Liver (tissue), 9 donors: Measurements from ENCODE around the gene PRKN. TPM values are rescaled to one million over a fixed set of nuclear protein-coding genes. Genes with fewer than 3 reads are reported as not detected.

Experiments used
- DNase-seq: peaks from one replicate; pipeline ENCODE4 v3.0.0-alpha.2; 2017; ENCODE audit warnings: low spot score
- H3K27ac ChIP-seq, 2 donors: one replicate each; pipeline ENCODE4 v1.7.0; 2013; ENCODE audit warnings: inconsistent platforms in 2 of 2, low read length in 2 of 2, control low read depth in 1 of 2, low read depth in 1 of 2, mild to moderate bottlenecking in 1 of 2
- H3K27me3 ChIP-seq, 4 donors: one replicate each; pipeline versions ENCODE4 v1.6.1 to v1.7.0; 2013; ENCODE audit warnings: low read length in 3 of 4, inconsistent platforms in 1 of 4, mild to moderate bottlenecking in 1 of 4, moderate library complexity in 1 of 4; ENCODE audit not compliant: control insufficient read depth in 4 of 4, insufficient read depth in 4 of 4
- H3K36me3 ChIP-seq, 4 donors: one replicate each; pipeline versions ENCODE4 v1.6.1 to v1.7.0; 2013; ENCODE audit warnings: low read length in 3 of 4, mild to moderate bottlenecking in 3 of 4, low read depth in 1 of 4, moderate library complexity in 1 of 4; ENCODE audit not compliant: control insufficient read depth in 4 of 4, insufficient read depth in 3 of 4
- H3K4me1 ChIP-seq, 4 donors: one replicate each; pipeline versions ENCODE4 v1.6.1 to v1.7.0; 2013; ENCODE audit warnings: low read length in 3 of 4, mild to moderate bottlenecking in 3 of 4, moderate library complexity in 1 of 4; ENCODE audit not compliant: control insufficient read depth in 4 of 4, insufficient read depth in 4 of 4
- H3K4me3 ChIP-seq, 3 donors: one replicate each; pipeline versions ENCODE4 v1.6.1 to v1.7.0; 2013; ENCODE audit warnings: low read length in 3 of 3, control low read depth in 1 of 3, low read depth in 1 of 3, mild to moderate bottlenecking in 1 of 3
- H3K9ac ChIP-seq, 2 donors: one replicate each; pipeline ENCODE4 v1.7.0; 2013; ENCODE audit warnings: low read length in 2 of 2, mild to moderate bottlenecking in 2 of 2, moderate library complexity in 2 of 2, control low read depth in 1 of 2, low read depth in 1 of 2
- H3K9me3 ChIP-seq, 4 donors: one replicate each; pipeline versions ENCODE4 v1.6.1 to v1.7.0; 2013; ENCODE audit warnings: low read length in 3 of 4; ENCODE audit not compliant: control insufficient read depth in 4 of 4
- CTCF ChIP-seq: fragments of 150-350 bp; IDR thresholded peaks from 2 replicates; pipeline ENCODE4 v1.5.1; 2017; ENCODE audit warnings: improper control_type of control experiment, low read depth, low read length; ENCODE audit not compliant: missing input control
- EGR1 ChIP-seq, 2 donors: IDR thresholded peaks; 2 replicates each; pipeline ENCODE4 v1.6.1; 2016 to 2018; ENCODE audit warnings: antibody characterized with exemption in 2 of 2, low read depth in 2 of 2
- FOXA1 ChIP-seq: IDR thresholded peaks from 2 replicates; pipeline ENCODE4 v1.6.1; 2016; ENCODE audit warnings: antibody characterized with exemption
- GABPA ChIP-seq, 2 donors: IDR thresholded peaks in 1 of 2; conservative IDR thresholded peaks in 1 of 2; 2 replicates each; pipeline ENCODE4 v1.6.1; 2016; ENCODE audit warnings: antibody characterized with exemption in 2 of 2, mild to moderate bottlenecking in 1 of 2, moderate library complexity in 1 of 2
- HNF4G ChIP-seq: IDR thresholded peaks from 2 replicates; pipeline ENCODE4 v1.6.1; 2016; ENCODE audit warnings: antibody characterized with exemption
- MAX ChIP-seq: IDR thresholded peaks from 2 replicates; pipeline ENCODE4 v1.6.1; 2016; ENCODE audit warnings: antibody characterized with exemption
- RAD21 ChIP-seq, 2 donors: IDR thresholded peaks; 2 replicates each; pipeline ENCODE4 v1.6.1; 2016; ENCODE audit warnings: antibody characterized with exemption in 2 of 2, mild to moderate bottlenecking in 2 of 2
- RXRA ChIP-seq, 2 donors: IDR thresholded peaks; 2 replicates each; pipeline ENCODE4 v1.6.1; 2017 to 2018; ENCODE audit warnings: antibody characterized with exemption in 2 of 2, mild to moderate bottlenecking in 1 of 2
- SP1 ChIP-seq: IDR thresholded peaks from 2 replicates; pipeline ENCODE4 v1.6.1; 2018; ENCODE audit warnings: antibody characterized with exemption, mild to moderate bottlenecking
- TAF1 ChIP-seq: conservative IDR thresholded peaks from 2 replicates; pipeline ENCODE4 v1.6.1; 2016; ENCODE audit warnings: antibody characterized with exemption, mild to moderate bottlenecking
- YY1 ChIP-seq: IDR thresholded peaks from 2 replicates; pipeline ENCODE4 v1.6.1; 2016; ENCODE audit warnings: antibody characterized with exemption, mild to moderate bottlenecking
- WGBS: extraction: QIAGEN DNeasy Blood & Tissue Kit; methylation state at CpG from one replicate; pipeline ENCODE4 v1.1.7; 2013; 5-methylcytosine and 5-hydroxymethylcytosine counted together
- polyA plus RNA-seq, 2 donors: library from polyadenylated mRNA; stranded (reverse) in 1 of 2; unstranded in 1 of 2; fragments of 200-250 nt in 1 of 2; fragments of >200 nt in 1 of 2; fragmentation: Nextera tagmentation in 1 of 2; extraction: Ambion mirVana in 1 of 2; gene quantifications; one replicate each; pipeline versions ENCODE4 v1.2.1 to v1.2.3, GENCODE V29; 2013 to 2015
- total RNA-seq, 2 donors: library from RNA; depleted of rRNA; stranded (reverse); fragments of >200 nt; gene quantifications; one replicate each; pipeline ENCODE4 v1.2.3, GENCODE V29; 2014
- TF ChIP-seq, protein P1 (sequence below): IDR thresholded peaks from 2 replicates; pipeline ENCODE4 v1.6.1; 2016; ENCODE audit warnings: antibody characterized with exemption, mild to moderate bottlenecking
- donor health status: healthy.
- donor health status: healthy.
- donor health status: healthy.
- donor health status: healthy.
- donor health status: healthy.

Gene PRKN
- total and polyA plus RNA-seq, 4 donors: 0.47 to 4.1 (median 3.2) TPM

- DNase-seq: no peak
- H3K9ac ChIP-seq: no peak overlapping the region
- no peak for TF ChIP-seq RAD21 (IDR thresholded peaks at IDR 0.05)
- no peak for TF ChIP-seq FOXA1
- TF ChIP-seq, protein P1, sequence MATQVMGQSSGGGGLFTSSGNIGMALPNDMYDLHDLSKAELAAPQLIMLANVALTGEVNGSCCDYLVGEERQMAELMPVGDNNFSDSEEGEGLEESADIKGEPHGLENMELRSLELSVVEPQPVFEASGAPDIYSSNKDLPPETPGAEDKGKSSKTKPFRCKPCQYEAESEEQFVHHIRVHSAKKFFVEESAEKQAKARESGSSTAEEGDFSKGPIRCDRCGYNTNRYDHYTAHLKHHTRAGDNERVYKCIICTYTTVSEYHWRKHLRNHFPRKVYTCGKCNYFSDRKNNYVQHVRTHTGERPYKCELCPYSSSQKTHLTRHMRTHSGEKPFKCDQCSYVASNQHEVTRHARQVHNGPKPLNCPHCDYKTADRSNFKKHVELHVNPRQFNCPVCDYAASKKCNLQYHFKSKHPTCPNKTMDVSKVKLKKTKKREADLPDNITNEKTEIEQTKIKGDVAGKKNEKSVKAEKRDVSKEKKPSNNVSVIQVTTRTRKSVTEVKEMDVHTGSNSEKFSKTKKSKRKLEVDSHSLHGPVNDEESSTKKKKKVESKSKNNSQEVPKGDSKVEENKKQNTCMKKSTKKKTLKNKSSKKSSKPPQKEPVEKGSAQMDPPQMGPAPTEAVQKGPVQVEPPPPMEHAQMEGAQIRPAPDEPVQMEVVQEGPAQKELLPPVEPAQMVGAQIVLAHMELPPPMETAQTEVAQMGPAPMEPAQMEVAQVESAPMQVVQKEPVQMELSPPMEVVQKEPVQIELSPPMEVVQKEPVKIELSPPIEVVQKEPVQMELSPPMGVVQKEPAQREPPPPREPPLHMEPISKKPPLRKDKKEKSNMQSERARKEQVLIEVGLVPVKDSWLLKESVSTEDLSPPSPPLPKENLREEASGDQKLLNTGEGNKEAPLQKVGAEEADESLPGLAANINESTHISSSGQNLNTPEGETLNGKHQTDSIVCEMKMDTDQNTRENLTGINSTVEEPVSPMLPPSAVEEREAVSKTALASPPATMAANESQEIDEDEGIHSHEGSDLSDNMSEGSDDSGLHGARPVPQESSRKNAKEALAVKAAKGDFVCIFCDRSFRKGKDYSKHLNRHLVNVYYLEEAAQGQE: no peak
- H3K4me3 ChIP-seq: no peak overlapping the region
- peaks cover 0 to 3% (median 0%) of the 10 kb centered on the region in 4 donors for H3K4me1 ChIP-seq
- H3K9me3 ChIP-seq: no peaks in the 10 kb centered on the region
- peak overlapping the region in 1 of 2 donors; percentile 1 for H3K27ac ChIP-seq
- no peaks in the 10 kb centered on the region for H3K27me3 ChIP-seq
- H3K36me3 ChIP-seq: no peaks in the 10 kb centered on the region
- 68% methylated on average over 9 of the region's 9 CpGs for WGBS
Observed at GRCh38 chr6:161434350-161434749, 1293.2 kb downstream of the PRKN start.

DNA sequence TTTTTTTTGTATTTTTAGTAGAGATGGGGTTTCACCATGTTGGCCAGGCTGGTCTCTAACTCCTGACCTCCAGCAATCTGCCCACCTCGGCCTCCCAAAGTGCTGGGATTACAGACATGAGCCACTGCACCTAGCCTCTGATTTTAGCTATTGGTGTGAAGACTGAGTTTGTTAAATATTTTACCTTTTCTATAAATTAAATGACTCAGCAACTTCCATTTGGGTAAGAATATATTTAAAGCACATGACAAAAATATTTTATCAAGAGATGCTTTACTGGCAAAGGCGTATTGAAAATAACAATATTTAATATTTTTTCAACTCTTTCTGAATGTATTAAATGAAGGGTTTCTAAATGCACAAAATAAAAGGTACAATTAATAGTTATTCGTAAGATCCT, 1295.0 kb downstream of the PRKN start:
- peaks cover 0 to 3% (median 0%) of the 10 kb centered on the region in 4 donors for H3K4me1 ChIP-seq
- WGBS: 88% methylated on average over 3 of the region's 3 CpGs
- H3K27me3 ChIP-seq: no peaks in the 10 kb centered on the region
- no peak overlapping the region for H3K27ac ChIP-seq
- DNase-seq: no peak
- no peak overlapping the region for H3K4me3 ChIP-seq
- H3K9me3 ChIP-seq: no peaks in the 10 kb centered on the region
- TF ChIP-seq FOXA1: no peak
- no peaks in the 10 kb centered on the region for H3K36me3 ChIP-seq
- no peak overlapping the region for H3K9ac ChIP-seq

DNA sequence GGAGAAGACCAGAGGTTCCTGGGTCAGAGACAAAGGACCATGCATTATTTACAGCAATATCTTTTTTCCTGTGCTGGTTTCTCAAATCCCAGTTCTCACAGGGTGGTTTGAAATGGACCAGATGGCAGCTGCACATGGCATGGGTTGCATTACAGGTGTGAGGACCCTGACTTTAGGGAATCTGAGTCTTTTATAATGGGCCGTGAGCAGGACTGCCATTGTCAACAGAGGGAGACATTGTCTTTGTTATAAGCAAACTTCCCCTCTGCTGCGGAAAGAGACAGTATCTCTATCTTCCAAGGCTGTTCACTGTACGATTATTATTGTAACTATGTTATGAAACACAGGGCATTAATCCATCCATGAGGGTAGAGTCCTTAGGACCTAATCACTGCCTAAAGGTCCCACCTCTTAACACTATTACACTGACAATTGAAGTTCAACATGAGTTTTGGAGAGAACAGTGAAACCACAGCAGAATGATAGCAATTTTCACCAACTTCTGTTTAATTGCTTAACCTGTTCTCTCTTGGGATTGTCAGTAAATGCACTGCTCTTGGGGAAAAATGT, 1297.6 kb downstream of the PRKN start:
- Histone ChIP-seq H3K9me3 (no peaks in the 10 kb centered on the region), H3K36me3 (no peaks in the 10 kb centered on the region), H3K4me1 (peaks cover 0 to 1% (median 0%) of the 10 kb centered on the region in 4 donors), H3K27me3 (no peaks in the 10 kb centered on the region), H3K9ac (no peak overlapping the region), H3K4me3 (no peak overlapping the region), H3K27ac (no peak overlapping the region)
- WGBS: 90% methylated on average over 3 of the region's 3 CpGs
- no peak for DNase-seq
- TF ChIP-seq RAD21 (IDR thresholded peaks at IDR 0.05) (peak; percentile 6 to 7), CTCF (no peak)

- H3K4me3 ChIP-seq: no peak overlapping the region
- TF ChIP-seq GABPA (IDR thresholded peaks at IDR 0.05 in 1 of 2, conservative IDR thresholded peaks at IDR 0.05 in 1 of 2) (no peak), EGR1 (IDR thresholded peaks at IDR 0.05; ENCODE audit: low read depth in 2 of 2) (no peak), RXRA (IDR thresholded peaks at IDR 0.05) (no peak), TAF1 (no peak), FOXA1 (no peak), SP1 (no peak), MAX (no peak), HNF4G (no peak), CTCF (no peak), YY1 (no peak)
- no peaks in the 10 kb centered on the region for H3K36me3 ChIP-seq
- no peak overlapping the region for H3K27ac ChIP-seq
- H3K9ac ChIP-seq: no peak overlapping the region
- no peaks in the 10 kb centered on the region for H3K9me3 ChIP-seq
- H3K4me1 ChIP-seq: no peaks in the 10 kb centered on the region
- no peaks in the 10 kb centered on the region for H3K27me3 ChIP-seq
- DNase-seq: no peak
Observed at GRCh38 chr6:161424421-161424820, 1303.1 kb downstream of the PRKN start.
